CD1c-positive myeloid dendritic cell (primary cell): Measurements from ENCODE around the gene ANKLE2.
A peak's percentile ranks its signal among the peaks of the same experiment; 100 is the strongest.
"Not testable (repeated sequence)": the region's sequence is repeated elsewhere in the genome, so short reads cannot be mapped to it uniquely, and the experiment has no call there.

Experiments
- DNase-seq: peaks from one replicate; pipeline ENCODE4 v3.0.0-alpha.2; 2016; ENCODE audit errors: extremely low spot score

Gene ANKLE2

GRCh38 chr12:132719141-132719953, 42.3 kb downstream of the ANKLE2 start:
- no peak for DNase-seq

GRCh38 chr12:132718644-132719043, 43.0 kb downstream of the ANKLE2 start:
- DNase-seq, result no peak

GRCh38 chr12:132717531-132718387, 43.9 kb downstream of the ANKLE2 start:
- DNase-seq, result no peak

GRCh38 chr12:132717011-132717410, 44.6 kb downstream of the ANKLE2 start:
- no peak for DNase-seq

- DNase-seq, result no peak
Observed at GRCh38 chr12:132716356-132716755, 45.3 kb downstream of the ANKLE2 start.

GRCh38 chr12:132715874-132716273, 45.8 kb downstream of the ANKLE2 start:
- DNase-seq, result no peak

- DNase-seq, result no peak
Observed at GRCh38 chr12:132713123-132713522, 48.5 kb downstream of the ANKLE2 start.

- peak; percentile 38 for DNase-seq
Observed at GRCh38 chr12:132711080-132711843, 50.4 kb downstream of the ANKLE2 start.

GRCh38 chr12:132710405-132711079, 51.1 kb downstream of the ANKLE2 start, which contains the start of gene PGAM5:
TSS of gene PGAM5 (plus strand) at chr12:132710842. CDS start at chr12:132710877, 35 bp downstream.
- peak; percentile 96 for DNase-seq

- no peak for DNase-seq
Observed at GRCh38 chr12:132710043-132710404, 51.6 kb downstream of the ANKLE2 start.

GRCh38 chr12:132708150-132708549, 53.5 kb downstream of the ANKLE2 start:
- DNase-seq, result no peak

GRCh38 chr12:132707241-132707640, 54.4 kb downstream of the ANKLE2 start:
- DNase-seq, result no peak

- DNase-seq, result no peak
Observed at GRCh38 chr12:132703641-132704040, 58.0 kb downstream of the ANKLE2 start.

- DNase-seq, result no peak
Observed at GRCh38 chr12:132702640-132703039, 59.0 kb downstream of the ANKLE2 start.

GRCh38 chr12:132700212-132700822, 61.3 kb downstream of the ANKLE2 start:
- DNase-seq, result no peak

GRCh38 chr12:132698341-132698740, 63.3 kb downstream of the ANKLE2 start:
- DNase-seq, result peak; percentile 6

GRCh38 chr12:132695431-132695830, 66.2 kb downstream of the ANKLE2 start:
- no peak for DNase-seq

- not testable (repeated sequence) for DNase-seq
Observed at GRCh38 chr12:132694888-132695287, 66.7 kb downstream of the ANKLE2 start.

GRCh38 chr12:132692030-132692429, 69.6 kb downstream of the ANKLE2 start:
- not testable (repeated sequence) for DNase-seq

GRCh38 chr12:132690112-132690511, 71.5 kb downstream of the ANKLE2 start:
- DNase-seq, result no peak

- no peak for DNase-seq
Observed at GRCh38 chr12:132689227-132689626, 72.4 kb downstream of the ANKLE2 start.
